CD4-positive, alpha-beta T cell treated with Interleukin-12 subunit alpha and Interleukin-12 subunit beta, for 1 hour (primary cell): ENCODE results near the gene LDB3.
"Not testable (repeated sequence)": the region's sequence is repeated elsewhere in the genome, so short reads cannot be mapped to it uniquely, and the experiment has no call there.

Experiments
- DNase-seq: peaks from one replicate; pipeline ENCODE4 v3.0.0-alpha.2; 2020

The LDB3 gene

GRCh38 chr10:86708783-86709380 lies 40.6 kb downstream of the LDB3 start:
- no peak for DNase-seq

GRCh38 chr10:86709396-86710185 lies 41.3 kb downstream of the LDB3 start:
- DNase-seq = no peak

- DNase-seq = peak; percentile 89
These were observed 42.7 kb downstream of the LDB3 start for GRCh38 chr10:86710987-86711512.

GRCh38 chr10:86711513-86712316 lies 43.4 kb downstream of the LDB3 start:
- peak; percentile 60 for DNase-seq

GRCh38 chr10:86712317-86712707 lies 44.0 kb downstream of the LDB3 start:
- peak; percentile 9 for DNase-seq

GRCh38 chr10:86715156-86715795 lies 47.0 kb downstream of the LDB3 start:
- no peak for DNase-seq

- no peak for DNase-seq
These were observed 47.5 kb downstream of the LDB3 start for GRCh38 chr10:86715836-86716235.

- no peak for DNase-seq
These were observed 48.2 kb downstream of the LDB3 start for GRCh38 chr10:86716466-86716865.

GRCh38 chr10:86718556-86718955 lies 50.2 kb downstream of the LDB3 start:
- no peak for DNase-seq

GRCh38 chr10:86721232-86721631 lies 52.9 kb downstream of the LDB3 start:
- no peak for DNase-seq

- no peak for DNase-seq
These were observed 54.7 kb downstream of the LDB3 start for GRCh38 chr10:86723009-86723408.

GRCh38 chr10:86724445-86724844 lies 56.1 kb downstream of the LDB3 start:
- DNase-seq = no peak

- DNase-seq = no peak
These were observed 57.8 kb downstream of the LDB3 start for GRCh38 chr10:86725980-86726676.

GRCh38 chr10:86726677-86726999 lies 58.3 kb downstream of the LDB3 start:
- no peak for DNase-seq

- no peak for DNase-seq
These were observed 59.2 kb downstream of the LDB3 start for GRCh38 chr10:86727470-86727869.

GRCh38 chr10:86728056-86728455 lies 59.7 kb downstream of the LDB3 start:
- no peak for DNase-seq

- DNase-seq = no peak
These were observed 61.4 kb downstream of the LDB3 start for GRCh38 chr10:86729677-86730076.

GRCh38 chr10:86730227-86730626 lies 61.9 kb downstream of the LDB3 start:
- DNase-seq = no peak

- no peak for DNase-seq
These were observed 64.5 kb downstream of the LDB3 start for GRCh38 chr10:86732771-86733170.

- DNase-seq = no peak
These were observed 65.0 kb downstream of the LDB3 start for GRCh38 chr10:86733260-86733671.

GRCh38 chr10:86734207-86734988 lies 66.1 kb downstream of the LDB3 start:
- no peak for DNase-seq

- DNase-seq = not testable (repeated sequence)
These were observed 67.0 kb downstream of the LDB3 start for GRCh38 chr10:86735278-86735677.
